SJCRH30 (cell line): ENCODE results near the gene IRF9. TPM values are rescaled to one million over a fixed set of nuclear protein-coding genes. Genes with fewer than 3 reads are reported as not detected.

Experiments used
- DNase-seq, 2 experiments: peaks; one replicate each; pipeline ENCODE4 v3.0.0-alpha.2; 2015 to 2020
- H3K27ac ChIP-seq: fragments of 250-450 bp; sonication (Bioruptor Pico); 2 replicates; pipeline ENCODE4 v1.5.1; 2020; ENCODE audit warnings: mild to moderate bottlenecking, moderate library complexity
- H3K27me3 ChIP-seq: fragments of 250-450 bp; sonication (Bioruptor Pico); 2 replicates; pipeline ENCODE4 v1.5.1; 2020; ENCODE audit warnings: mild to moderate bottlenecking, moderate library complexity
- H3K36me3 ChIP-seq: fragments of 250-450 bp; sonication (Bioruptor Pico); 2 replicates; pipeline ENCODE4 v1.5.1; 2020; ENCODE audit warnings: mild to moderate bottlenecking, moderate library complexity
- H3K4me1 ChIP-seq: fragments of 250-450 bp; sonication (Bioruptor Pico); 2 replicates; pipeline ENCODE4 v1.5.1; 2020; ENCODE audit warnings: mild to moderate bottlenecking, moderate library complexity
- H3K4me3 ChIP-seq: fragments of 250-450 bp; sonication (Bioruptor Pico); 2 replicates; pipeline ENCODE4 v1.5.1; 2020; ENCODE audit warnings: mild to moderate bottlenecking, moderate library complexity
- H3K9me3 ChIP-seq: fragments of 250-450 bp; sonication (Bioruptor Pico); replicated peaks from 2 replicates; pipeline ENCODE4 v1.5.1; 2020; ENCODE audit warnings: mild to moderate bottlenecking, moderate library complexity
- total RNA-seq: library from RNA; depleted of rRNA; stranded (reverse); fragments of >200 nt; shearing (Covaris generic); gene quantifications from 2 replicates; pipeline ENCODE4 v1.2.3, GENCODE V29; 2014

The IRF9 gene
- total RNA-seq, 1 experiment from 2014 or later: 15.9 TPM

- DNase-seq: no peak
- peaks cover 19% of the 10 kb centered on the region; the same call in 1 of the 2 replicates for H3K4me1 ChIP-seq
- H3K36me3 ChIP-seq: peaks cover 35% of the 10 kb centered on the region
- H3K27ac ChIP-seq: no peak overlapping the region
- no peaks in the 10 kb centered on the region for H3K9me3 ChIP-seq
- H3K27me3 ChIP-seq: no peaks in the 10 kb centered on the region
- no peak overlapping the region for H3K4me3 ChIP-seq
Observed at GRCh38 chr14:24137529-24138395, 23.3 kb upstream of the IRF9 start.

- Histone ChIP-seq H3K27ac (no peak overlapping the region), H3K9me3 (no peaks in the 10 kb centered on the region), H3K4me1 (peaks cover 15% of the 10 kb centered on the region; the same call in 1 of the 2 replicates), H3K36me3 (peaks cover 32% of the 10 kb centered on the region), H3K27me3 (no peaks in the 10 kb centered on the region), H3K4me3 (no peak overlapping the region)
- no peak for DNase-seq
Observed at GRCh38 chr14:24138396-24139271, 22.4 kb upstream of the IRF9 start.

GRCh38 chr14:24139272-24139934, 21.7 kb upstream of the IRF9 start:
- Histone ChIP-seq H3K4me3 (peak overlapping the region; percentile 84), H3K9me3 (no peaks in the 10 kb centered on the region), H3K27ac (no peak overlapping the region; the same call in 1 of the 2 replicates), H3K27me3 (no peaks in the 10 kb centered on the region), H3K4me1 (peaks cover 15% of the 10 kb centered on the region; the same call in 1 of the 2 replicates), H3K36me3 (peaks cover 30% of the 10 kb centered on the region)
- peak in 1 of 2 experiments; percentile 31 for DNase-seq

GRCh38 chr14:24141097-24141880, 19.8 kb upstream of the IRF9 start, which contains the start of gene EMC9:
Gene EMC9, minus strand, starts transcription at chr14:24141591. Its CDS starts 287 bp downstream, at chr14:24141304.
- Histone ChIP-seq H3K27ac (peak within 1 kb of the TSS; percentile 99), H3K4me1 (peaks cover 8% of the 10 kb centered on the region; the same call in 1 of the 2 replicates), H3K9me3 (no peaks in the 10 kb centered on the region), H3K27me3 (no peaks in the 10 kb centered on the region), H3K36me3 (peaks cover 29% of the 10 kb centered on the region), H3K4me3 (peak within 1 kb of the TSS; percentile 84)
- peak; percentile 100 for DNase-seq

- no peak for DNase-seq
- no peak overlapping the region for H3K4me3 ChIP-seq
- H3K27me3 ChIP-seq: no peaks in the 10 kb centered on the region
- H3K36me3 ChIP-seq: peaks cover 15% of the 10 kb centered on the region
- H3K9me3 ChIP-seq: no peaks in the 10 kb centered on the region
- peaks cover 11% of the 10 kb centered on the region for H3K4me1 ChIP-seq
- no peak overlapping the region for H3K27ac ChIP-seq
Observed at GRCh38 chr14:24143511-24143910, 17.6 kb upstream of the IRF9 start.

- H3K27ac ChIP-seq: no peak overlapping the region
- no peak for DNase-seq
- H3K4me3 ChIP-seq: no peak overlapping the region
- peaks cover 7% of the 10 kb centered on the region for H3K36me3 ChIP-seq
- H3K4me1 ChIP-seq: peaks cover 6% of the 10 kb centered on the region
- no peaks in the 10 kb centered on the region for H3K9me3 ChIP-seq
- H3K27me3 ChIP-seq: no peaks in the 10 kb centered on the region
Observed at GRCh38 chr14:24144451-24144850, 16.6 kb upstream of the IRF9 start.

- Histone ChIP-seq H3K4me1 (peaks cover 3% of the 10 kb centered on the region; the same call in 1 of the 2 replicates), H3K27me3 (no peaks in the 10 kb centered on the region), H3K36me3 (peaks cover 9% of the 10 kb centered on the region), H3K27ac (no peak overlapping the region), H3K9me3 (no peaks in the 10 kb centered on the region), H3K4me3 (no peak overlapping the region)
- no peak for DNase-seq
Observed at GRCh38 chr14:24145219-24145618, 15.8 kb upstream of the IRF9 start.

GRCh38 chr14:24145690-24146452, 15.2 kb upstream of the IRF9 start:
- no peak for DNase-seq
- H3K4me3 ChIP-seq: peak overlapping the region; percentile 87
- H3K27me3 ChIP-seq: no peaks in the 10 kb centered on the region
- peak overlapping the region; percentile 56 for H3K27ac ChIP-seq
- peaks cover 3% of the 10 kb centered on the region; the same call in 1 of the 2 replicates for H3K4me1 ChIP-seq
- no peaks in the 10 kb centered on the region for H3K9me3 ChIP-seq
- H3K36me3 ChIP-seq: peaks cover 16% of the 10 kb centered on the region

GRCh38 chr14:24146453-24146977, 14.6 kb upstream of the IRF9 start, which contains the start of gene PSME2:
Gene PSME2, minus strand, starts transcription at chr14:24146610. Its CDS starts 29 bp downstream, at chr14:24146581.
- peak; percentile 99 for DNase-seq
- Histone ChIP-seq H3K36me3 (peaks cover 20% of the 10 kb centered on the region), H3K27ac (peak within 1 kb of the TSS; percentile 62), H3K27me3 (no peaks in the 10 kb centered on the region), H3K4me3 (peak within 1 kb of the TSS; percentile 87), H3K9me3 (no peaks in the 10 kb centered on the region), H3K4me1 (peaks cover 3% of the 10 kb centered on the region; the same call in 1 of the 2 replicates)

- no peaks in the 10 kb centered on the region for H3K9me3 ChIP-seq
- peaks cover 27% of the 10 kb centered on the region for H3K36me3 ChIP-seq
- H3K27ac ChIP-seq: peak within 1 kb of the TSS; percentile 62
- H3K27me3 ChIP-seq: no peaks in the 10 kb centered on the region
- H3K4me1 ChIP-seq: peaks cover 3% of the 10 kb centered on the region; the same call in 1 of the 2 replicates
- peak; percentile 98 to 99 for DNase-seq
- peak within 1 kb of the TSS; percentile 87 for H3K4me3 ChIP-seq
Observed at GRCh38 chr14:24146978-24147760, 13.9 kb upstream of the IRF9 start, which contains the start of gene RNF31. Gene RNF31, plus strand, starts transcription at chr14:24147498. Its CDS starts 201 bp downstream, at chr14:24147699.

- no peak for DNase-seq
- peak overlapping the region; percentile 8; the same call in 1 of the 2 replicates for H3K27ac ChIP-seq
- H3K27me3 ChIP-seq: no peaks in the 10 kb centered on the region
- H3K36me3 ChIP-seq: peaks cover 32% of the 10 kb centered on the region
- no peaks in the 10 kb centered on the region for H3K9me3 ChIP-seq
- H3K4me3 ChIP-seq: peak overlapping the region; percentile 87
- H3K4me1 ChIP-seq: peaks cover 3% of the 10 kb centered on the region; the same call in 1 of the 2 replicates
Observed at GRCh38 chr14:24147761-24148428, 13.2 kb upstream of the IRF9 start.
